ENCODE measurements around the gene DNER.
"Not testable (repeated sequence)": the region's sequence is repeated elsewhere in the genome, so short reads cannot be mapped to it uniquely, and the experiment has no call there.

DNER gene

DNA sequence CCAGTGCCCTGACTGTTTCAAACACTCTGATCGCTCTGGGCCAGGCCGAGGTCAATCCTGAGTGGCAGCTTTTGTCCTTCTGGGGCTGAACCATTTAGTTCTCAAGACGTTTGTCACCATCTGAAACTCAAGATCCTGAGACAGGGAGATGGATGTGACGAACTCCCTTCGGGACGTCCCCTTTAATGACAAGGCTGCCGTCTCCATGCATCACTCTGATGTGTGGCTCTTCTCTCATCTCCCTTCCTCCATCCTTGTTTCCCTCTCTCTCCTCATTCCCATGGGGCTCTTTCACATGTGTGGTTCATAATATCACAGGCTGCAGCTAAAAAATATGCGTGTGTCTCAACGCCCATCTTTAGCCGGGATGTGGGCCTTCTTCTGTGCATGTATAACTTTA is 189.6 kb downstream of the DNER start:
- Histone ChIP-seq H3K36me3 (ENCODE audit: control insufficient read depth, insufficient read depth, low read length) (no peaks in the 10 kb centered on the region), H3K27me3 (ENCODE audit: control insufficient read depth, insufficient read depth, low read length) (no peaks in the 10 kb centered on the region), H3K27ac (ENCODE audit: low read depth, low read length) (no peak overlapping the region), H3K4me1 (ENCODE audit: control insufficient read depth, insufficient read depth, low read length) (no peaks in the 10 kb centered on the region; the same call in 1 of the 2 replicates), H3K4me3 (ENCODE audit: low read depth, low read length) (no peak overlapping the region), H3K9ac (ENCODE audit: low read depth, low read length) (no peak overlapping the region), H3K9me3 (ENCODE audit: control insufficient read depth, insufficient read depth, low read length) (no peaks in the 10 kb centered on the region)

GRCh38 chr2:229523663-229524062 is 190.7 kb downstream of the DNER start:
- Histone ChIP-seq H3K9me3 (ENCODE audit: control insufficient read depth, insufficient read depth, low read length) (no peaks in the 10 kb centered on the region), H3K27me3 (ENCODE audit: control insufficient read depth, insufficient read depth, low read length) (no peaks in the 10 kb centered on the region), H3K9ac (ENCODE audit: low read depth, low read length) (no peak overlapping the region), H3K36me3 (ENCODE audit: control insufficient read depth, insufficient read depth, low read length) (no peaks in the 10 kb centered on the region), H3K4me3 (ENCODE audit: low read depth, low read length) (no peak overlapping the region), H3K27ac (ENCODE audit: low read depth, low read length) (no peak overlapping the region), H3K4me1 (ENCODE audit: control insufficient read depth, insufficient read depth, low read length) (peaks cover 3% of the 10 kb centered on the region; the same call in 1 of the 2 replicates)

- Histone ChIP-seq H3K9me3 (ENCODE audit: control insufficient read depth, insufficient read depth, low read length) (no peaks in the 10 kb centered on the region), H3K4me3 (ENCODE audit: low read depth, low read length) (no peak overlapping the region), H3K9ac (ENCODE audit: low read depth, low read length) (no peak overlapping the region), H3K4me1 (ENCODE audit: control insufficient read depth, insufficient read depth, low read length) (peaks cover 3% of the 10 kb centered on the region; the same call in 1 of the 2 replicates), H3K27me3 (ENCODE audit: control insufficient read depth, insufficient read depth, low read length) (no peaks in the 10 kb centered on the region), H3K36me3 (ENCODE audit: control insufficient read depth, insufficient read depth, low read length) (no peaks in the 10 kb centered on the region), H3K27ac (ENCODE audit: low read depth, low read length) (no peak overlapping the region)
Measured at GRCh38 chr2:229521576-229521975, 192.8 kb downstream of the DNER start.

- Histone ChIP-seq H3K27me3 (ENCODE audit: control insufficient read depth, insufficient read depth, low read length) (no peaks in the 10 kb centered on the region), H3K4me3 (ENCODE audit: low read depth, low read length) (no peak overlapping the region), H3K9me3 (ENCODE audit: control insufficient read depth, insufficient read depth, low read length) (no peaks in the 10 kb centered on the region), H3K9ac (ENCODE audit: low read depth, low read length) (no peak overlapping the region), H3K36me3 (ENCODE audit: control insufficient read depth, insufficient read depth, low read length) (no peaks in the 10 kb centered on the region), H3K4me1 (ENCODE audit: control insufficient read depth, insufficient read depth, low read length) (peaks cover 3% of the 10 kb centered on the region; the same call in 1 of the 2 replicates), H3K27ac (ENCODE audit: low read depth, low read length) (no peak overlapping the region)
Measured at GRCh38 chr2:229520691-229521096, 193.7 kb downstream of the DNER start.

- H3K27ac ChIP-seq (ENCODE audit: low read depth, low read length), result no peak overlapping the region
- no peaks in the 10 kb centered on the region for H3K36me3 ChIP-seq (ENCODE audit: control insufficient read depth, insufficient read depth, low read length)
- H3K9me3 ChIP-seq (ENCODE audit: control insufficient read depth, insufficient read depth, low read length), result no peaks in the 10 kb centered on the region
- H3K9ac ChIP-seq (ENCODE audit: low read depth, low read length), result no peak overlapping the region
- H3K27me3 ChIP-seq (ENCODE audit: control insufficient read depth, insufficient read depth, low read length), result no peaks in the 10 kb centered on the region
- peaks cover 3% of the 10 kb centered on the region; the same call in 1 of the 2 replicates for H3K4me1 ChIP-seq (ENCODE audit: control insufficient read depth, insufficient read depth, low read length)
- H3K4me3 ChIP-seq (ENCODE audit: low read depth, low read length), result no peak overlapping the region
Measured at GRCh38 chr2:229519655-229520430, 194.5 kb downstream of the DNER start.

DNA sequence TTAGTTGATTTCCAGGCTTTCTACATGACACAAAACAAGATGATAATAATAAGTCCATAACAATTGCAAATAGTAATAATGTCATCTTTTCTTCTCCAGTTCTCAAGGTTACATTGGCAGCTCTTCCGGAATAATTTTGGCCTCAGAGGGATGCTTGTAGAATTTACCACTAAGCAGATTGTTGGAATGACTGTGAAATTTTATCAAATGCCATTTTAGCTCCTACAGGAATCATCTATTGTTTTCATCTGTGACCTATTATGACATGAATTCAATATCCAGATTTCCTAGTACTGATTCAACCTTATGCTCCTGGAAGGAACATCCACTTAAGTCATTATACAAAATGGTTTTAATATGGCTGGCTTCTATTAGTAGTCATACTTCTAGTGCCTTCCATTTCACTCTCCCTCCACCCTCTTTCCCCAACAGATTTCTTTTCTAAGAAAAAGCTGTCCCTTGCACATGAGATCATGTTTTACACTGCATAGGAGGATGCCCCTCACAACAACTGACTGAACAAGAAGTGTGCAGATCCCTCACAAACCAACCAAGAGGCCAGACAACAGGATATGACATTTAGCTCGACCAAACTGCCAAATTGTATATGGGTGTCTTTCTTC is 200.0 kb downstream of the DNER start:
- Histone ChIP-seq H3K9ac (ENCODE audit: low read depth, low read length) (no peak overlapping the region), H3K36me3 (ENCODE audit: control insufficient read depth, insufficient read depth, low read length) (no peaks in the 10 kb centered on the region), H3K4me1 (ENCODE audit: control insufficient read depth, insufficient read depth, low read length) (no peaks in the 10 kb centered on the region), H3K4me3 (ENCODE audit: low read depth, low read length) (no peak overlapping the region), H3K27me3 (ENCODE audit: control insufficient read depth, insufficient read depth, low read length) (no peaks in the 10 kb centered on the region), H3K9me3 (ENCODE audit: control insufficient read depth, insufficient read depth, low read length) (no peaks in the 10 kb centered on the region), H3K27ac (ENCODE audit: low read depth, low read length) (no peak overlapping the region)

GRCh38 chr2:229511524-229511923 is 202.8 kb downstream of the DNER start:
- Histone ChIP-seq H3K4me3 (ENCODE audit: low read depth, low read length) (no peak overlapping the region), H3K9ac (ENCODE audit: low read depth, low read length) (no peak overlapping the region), H3K9me3 (ENCODE audit: control insufficient read depth, insufficient read depth, low read length) (no peaks in the 10 kb centered on the region), H3K36me3 (ENCODE audit: control insufficient read depth, insufficient read depth, low read length) (no peaks in the 10 kb centered on the region), H3K27me3 (ENCODE audit: control insufficient read depth, insufficient read depth, low read length) (no peaks in the 10 kb centered on the region), H3K4me1 (ENCODE audit: control insufficient read depth, insufficient read depth, low read length) (no peaks in the 10 kb centered on the region), H3K27ac (ENCODE audit: low read depth, low read length) (no peak overlapping the region)

DNA sequence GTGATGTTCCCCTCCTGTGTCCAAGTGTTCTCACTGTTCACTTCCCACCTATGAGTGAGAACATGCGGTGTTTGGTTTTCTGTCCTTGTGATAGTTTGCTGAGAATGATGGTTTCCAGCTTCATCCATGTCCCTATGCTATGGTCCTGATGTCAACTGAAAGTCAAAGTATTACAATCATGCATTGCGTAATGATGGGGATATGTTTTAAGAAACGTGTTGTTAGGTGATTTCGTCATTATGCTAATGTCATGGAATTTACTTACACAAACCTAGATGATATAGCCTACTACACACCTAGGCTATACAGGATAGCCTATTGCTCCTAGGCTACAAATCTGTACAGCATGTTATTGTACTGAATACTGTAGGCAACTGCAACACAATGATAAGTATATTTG is 207.7 kb downstream of the DNER start:
- not testable (repeated sequence) for H3K4me1 ChIP-seq (ENCODE audit: control insufficient read depth, insufficient read depth, low read length); H3K9me3 ChIP-seq (ENCODE audit: control insufficient read depth, insufficient read depth, low read length); H3K27ac ChIP-seq (ENCODE audit: low read depth, low read length); H3K9ac ChIP-seq (ENCODE audit: low read depth, low read length); H3K4me3 ChIP-seq (ENCODE audit: low read depth, low read length); H3K27me3 ChIP-seq (ENCODE audit: control insufficient read depth, insufficient read depth, low read length); H3K36me3 ChIP-seq (ENCODE audit: control insufficient read depth, insufficient read depth, low read length)

DNA sequence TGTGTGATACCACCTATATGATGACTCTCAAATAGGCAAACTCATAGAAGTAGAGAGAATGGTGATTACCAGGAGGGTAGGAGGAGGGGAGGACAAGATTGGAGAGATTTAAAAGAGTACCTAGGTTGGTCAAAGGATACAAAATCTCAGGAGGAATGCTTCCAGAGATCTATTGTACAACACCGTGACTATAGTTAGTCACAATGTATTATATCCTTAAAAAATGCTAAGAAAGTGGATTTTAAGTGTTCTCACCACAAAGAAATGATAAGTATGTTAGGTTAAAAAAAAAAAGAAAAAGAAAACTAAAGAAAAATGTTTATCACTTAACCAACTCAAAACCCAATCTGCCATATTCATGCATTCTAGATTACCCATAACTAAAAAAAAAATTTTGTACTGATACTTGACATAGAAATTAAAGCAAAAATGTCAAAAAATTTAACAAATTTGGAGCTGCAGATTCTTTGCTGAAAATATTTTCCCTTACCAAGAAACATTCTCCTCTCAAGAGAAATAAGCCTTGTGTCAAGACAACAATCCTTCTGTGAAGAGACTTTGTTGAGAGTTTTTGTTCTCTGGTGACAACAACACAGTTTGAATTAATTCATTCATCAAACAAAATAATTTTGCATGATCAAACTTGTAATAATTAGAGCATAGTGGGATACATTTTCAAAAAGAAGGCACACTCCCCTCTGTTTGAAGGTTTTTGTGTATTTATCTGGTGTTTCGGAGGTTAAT is 213.1 kb downstream of the DNER start:
- Histone ChIP-seq H3K36me3 (ENCODE audit: control insufficient read depth, insufficient read depth, low read length) (no peaks in the 10 kb centered on the region), H3K27ac (ENCODE audit: low read depth, low read length) (no peak overlapping the region), H3K4me3 (ENCODE audit: low read depth, low read length) (no peak overlapping the region), H3K27me3 (ENCODE audit: control insufficient read depth, insufficient read depth, low read length) (no peaks in the 10 kb centered on the region), H3K9me3 (ENCODE audit: control insufficient read depth, insufficient read depth, low read length) (0 out of 2 replicates have a peak, but pooled peaks cover 7% of the 10 kb centered on the region), H3K4me1 (ENCODE audit: control insufficient read depth, insufficient read depth, low read length) (peaks cover 6% of the 10 kb centered on the region; the same call in 1 of the 2 replicates), H3K9ac (ENCODE audit: low read depth, low read length) (no peak overlapping the region)

GRCh38 chr2:229492034-229492433 is 222.3 kb downstream of the DNER start:
- Histone ChIP-seq H3K27ac (ENCODE audit: low read depth, low read length) (no peak overlapping the region), H3K4me1 (ENCODE audit: control insufficient read depth, insufficient read depth, low read length) (peaks cover 3% of the 10 kb centered on the region; the same call in 1 of the 2 replicates), H3K4me3 (ENCODE audit: low read depth, low read length) (no peak overlapping the region), H3K36me3 (ENCODE audit: control insufficient read depth, insufficient read depth, low read length) (no peaks in the 10 kb centered on the region), H3K27me3 (ENCODE audit: control insufficient read depth, insufficient read depth, low read length) (no peaks in the 10 kb centered on the region), H3K9ac (ENCODE audit: low read depth, low read length) (no peak overlapping the region), H3K9me3 (ENCODE audit: control insufficient read depth, insufficient read depth, low read length) (peaks cover 5% of the 10 kb centered on the region; the same call in 1 of the 2 replicates)

DNA sequence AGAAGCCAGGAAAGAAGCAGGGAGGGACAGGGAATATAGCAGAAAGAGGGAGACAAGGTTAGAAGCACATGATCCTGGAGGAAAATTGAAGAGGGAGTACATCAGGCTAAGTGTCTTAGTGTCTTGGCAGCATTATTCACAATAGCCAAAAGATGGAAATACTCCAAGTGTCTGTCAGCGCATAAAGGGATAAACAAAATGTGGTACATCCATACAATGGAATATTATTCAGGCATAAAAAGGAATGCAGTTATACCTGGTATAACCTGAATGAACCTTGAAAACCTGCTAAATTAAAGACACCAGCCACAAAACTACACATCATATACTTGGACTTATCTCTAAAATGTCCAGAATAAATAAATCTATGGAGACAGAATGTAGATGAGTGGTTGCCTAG is 224.2 kb downstream of the DNER start:
- H3K9me3 ChIP-seq (ENCODE audit: control insufficient read depth, insufficient read depth, low read length), result peaks cover 5% of the 10 kb centered on the region; the same call in 1 of the 2 replicates
- H3K27ac ChIP-seq (ENCODE audit: low read depth, low read length), result no peak overlapping the region
- H3K9ac ChIP-seq (ENCODE audit: low read depth, low read length), result no peak overlapping the region

More for the DNA sequence above, 224.2 kb downstream of the DNER start:
- H3K27me3 ChIP-seq (ENCODE audit: control insufficient read depth, insufficient read depth, low read length), result no peaks in the 10 kb centered on the region
- H3K4me3 ChIP-seq (ENCODE audit: low read depth, low read length), result no peak overlapping the region
- no peaks in the 10 kb centered on the region for H3K36me3 ChIP-seq (ENCODE audit: control insufficient read depth, insufficient read depth, low read length)
- peaks cover 18% of the 10 kb centered on the region for H3K4me1 ChIP-seq (ENCODE audit: control insufficient read depth, insufficient read depth, low read length)

Measured in HUES48 (cell line).